ENCODE measurements around the gene PPIF. TPM values are rescaled to one million over a fixed set of nuclear protein-coding genes. Genes with fewer than 3 reads are reported as not detected.

PPIF gene
- total and polyA plus RNA-seq, 2 donors (not counting 3 experiments of a cell fraction or from before 2014, with no cell fraction given) = 50.7 to 51.2 TPM

GRCh38 chr10:79323602-79324001 is 23.7 kb upstream of the PPIF start:
- ChIA-PET CTCF (interaction anchor here (1.2 to 3.1 kb wide), 3 partner anchors 11 to 144 kb away, joined by 3 to 8 read pairs (median 4); no protein-coding TSS in a partner anchor), POLR2A (no interaction called here)
- TF ChIP-seq POLR2A (IDR thresholded peaks at IDR 0.05; ENCODE audit: low read depth, low read length) (no peak), GATA2 (IDR thresholded peaks at IDR 0.05; ENCODE audit: insufficient read depth, insufficient read length, low read depth, low read length) (no peak), EZH2 (IDR thresholded peaks at IDR 0.05; ENCODE audit: borderline replicate concordance, low read depth, low read length, severe bottlenecking) (no peak), MYC (IDR thresholded peaks at IDR 0.05; ENCODE audit: low read depth, low read length) (no peak), JUN (IDR thresholded peaks at IDR 0.05; ENCODE audit: borderline replicate concordance, insufficient read depth, insufficient read length, low read depth) (no peak), POLR2AphosphoS5 (IDR thresholded peaks at IDR 0.05; ENCODE audit: insufficient read depth, low read depth, low read length) (no peak), FOS (IDR thresholded peaks at IDR 0.05; ENCODE audit: borderline replicate concordance, insufficient read depth, low read length) (no peak)
- TF ChIP-seq, protein P1, sequence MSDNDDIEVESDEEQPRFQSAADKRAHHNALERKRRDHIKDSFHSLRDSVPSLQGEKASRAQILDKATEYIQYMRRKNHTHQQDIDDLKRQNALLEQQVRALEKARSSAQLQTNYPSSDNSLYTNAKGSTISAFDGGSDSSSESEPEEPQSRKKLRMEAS (IDR thresholded peaks at IDR 0.05; ENCODE audit: insufficient read depth, insufficient read length) = no peak
- TF ChIP-seq, protein P2, sequence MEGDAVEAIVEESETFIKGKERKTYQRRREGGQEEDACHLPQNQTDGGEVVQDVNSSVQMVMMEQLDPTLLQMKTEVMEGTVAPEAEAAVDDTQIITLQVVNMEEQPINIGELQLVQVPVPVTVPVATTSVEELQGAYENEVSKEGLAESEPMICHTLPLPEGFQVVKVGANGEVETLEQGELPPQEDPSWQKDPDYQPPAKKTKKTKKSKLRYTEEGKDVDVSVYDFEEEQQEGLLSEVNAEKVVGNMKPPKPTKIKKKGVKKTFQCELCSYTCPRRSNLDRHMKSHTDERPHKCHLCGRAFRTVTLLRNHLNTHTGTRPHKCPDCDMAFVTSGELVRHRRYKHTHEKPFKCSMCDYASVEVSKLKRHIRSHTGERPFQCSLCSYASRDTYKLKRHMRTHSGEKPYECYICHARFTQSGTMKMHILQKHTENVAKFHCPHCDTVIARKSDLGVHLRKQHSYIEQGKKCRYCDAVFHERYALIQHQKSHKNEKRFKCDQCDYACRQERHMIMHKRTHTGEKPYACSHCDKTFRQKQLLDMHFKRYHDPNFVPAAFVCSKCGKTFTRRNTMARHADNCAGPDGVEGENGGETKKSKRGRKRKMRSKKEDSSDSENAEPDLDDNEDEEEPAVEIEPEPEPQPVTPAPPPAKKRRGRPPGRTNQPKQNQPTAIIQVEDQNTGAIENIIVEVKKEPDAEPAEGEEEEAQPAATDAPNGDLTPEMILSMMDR (IDR thresholded peaks at IDR 0.05; ENCODE audit: extremely low read depth in 1 of 2, insufficient read depth in 1 of 2, low read depth in 1 of 2, low read length in 2 of 2) = no peak
- Histone ChIP-seq H3K9me1 (replicated peaks; ENCODE audit: control insufficient read depth, extremely low read depth, insufficient read depth, low read length) (no peaks in the 10 kb centered on the region), H3K9me3 (replicated peaks; ENCODE audit: control insufficient read depth, insufficient read depth, low read length) (no peaks in the 10 kb centered on the region), H3K4me2 (ENCODE audit: insufficient read depth, low read length) (no peak overlapping the region), H4K20me1 (replicated peaks; ENCODE audit: control insufficient read depth, extremely low read depth, insufficient read depth, low read length) (no peaks in the 10 kb centered on the region), H3K4me1 (ENCODE audit: control insufficient read depth, extremely low read depth, insufficient read depth, low read length) (no peaks in the 10 kb centered on the region), H3K9ac (replicated peaks; ENCODE audit: extremely low read depth, insufficient read depth, low read length) (no peak overlapping the region), H3K36me3 (ENCODE audit: control insufficient read depth in 2 of 2, extremely low read depth in 1 of 2, insufficient read depth in 2 of 2, low read length in 2 of 2) (no peaks in the 10 kb centered on the region), H3K27ac (ENCODE audit: insufficient read depth, low read depth, low read length) (no peak overlapping the region), H3K27me3 (ENCODE audit: control insufficient read depth in 2 of 2, insufficient read depth in 2 of 2, low read length in 2 of 2) (peaks cover 0 to 10% of the 10 kb centered on the region in 2 experiments), H3K79me2 (ENCODE audit: control insufficient read depth, insufficient read depth, low read length) (no peaks in the 10 kb centered on the region), H3K4me3 (replicated peaks in 1 of 3; ENCODE audit: insufficient read depth in 1 of 3, low read depth in 1 of 3, low read length in 3 of 3) (no peak overlapping the region), H2AFZ (ENCODE audit: low read depth, low read length) (no peak overlapping the region)
- intact Hi-C loops (cut with micrococcal nuclease) = no loop called here
- dilution Hi-C loops (cut with MboI; ENCODE audit: extremely low pct_ligation_motif_present, low sequenced_read_pairs) = no loop called here
- FAIRE-seq (no peak), DNase-seq (ENCODE audit: low read depth, low spot score) (no peak)
- no TSS peak for BruUV-seq (replicated peaks)
